A673 (cell line): Measurements from ENCODE around the gene TRAF6. TPM values are rescaled to one million over a fixed set of nuclear protein-coding genes. Genes with fewer than 3 reads are reported as not detected.

Experiments used
- BruUV-seq: library from RNA; stranded (reverse); fragments of 400-500 nt; replicated peaks from 2 replicates; lab custom pipeline; 2021; lab: Mats Ljungman, UMichigan
- CTCF ChIA-PET: fragments of 300-600 bp; sonication (Branson Sonifier 250); formaldehyde crosslinking; loops from one replicate; lab custom pipeline; 2022; ENCODE audit warnings: antibody characterized with exemption; lab: Charles Lee
- POLR2A ChIA-PET: fragments of 300-600 bp; sonication (Branson Sonifier 250); formaldehyde crosslinking; loops from one replicate; lab custom pipeline; 2022; ENCODE audit warnings: antibody characterized with exemption; ENCODE audit not compliant: low non-redundant PET; lab: Charles Lee
- DNase-seq: peaks from one replicate; pipeline ENCODE4 v3.0.0-alpha.2; 2015; ENCODE audit warnings: low spot score
- H3K27ac ChIP-seq: fragments of 200-600 bp; sonication (generic); 2 replicates; pipeline ENCODE4 v1.5.1; 2016; ENCODE audit warnings: mixed run types, low read depth, mild to moderate bottlenecking, mixed read lengths, antibody characterized with exemption, low read length; ENCODE audit not compliant: poor library complexity, severe bottlenecking
- H3K27me3 ChIP-seq: fragments of 200-600 bp; sonication (generic); replicated peaks from 2 replicates; pipeline ENCODE4 v1.6.1; 2017; ENCODE audit warnings: mixed run types, low read depth, mild to moderate bottlenecking, mixed read lengths, antibody characterized with exemption, low read length; ENCODE audit not compliant: insufficient read depth, poor library complexity
- H3K36me3 ChIP-seq: fragments of 200-600 bp; sonication (generic); 2 replicates; pipeline ENCODE4 v1.6.1; 2016; ENCODE audit warnings: mixed run types, mild to moderate bottlenecking, mixed read lengths, antibody characterized with exemption, low read length; ENCODE audit not compliant: insufficient read depth, poor library complexity, severe bottlenecking
- H3K4me1 ChIP-seq: fragments of 200-600 bp; sonication (generic); 2 replicates; pipeline ENCODE4 v1.6.1; 2017; ENCODE audit warnings: mixed run types, mild to moderate bottlenecking, mixed read lengths, antibody characterized with exemption, low read length; ENCODE audit not compliant: insufficient read depth, poor library complexity, severe bottlenecking
- H3K4me3 ChIP-seq: fragments of 200-600 bp; sonication (generic); 2 replicates; pipeline ENCODE4 v1.5.1; 2016; ENCODE audit warnings: low read depth, mixed run types, mild to moderate bottlenecking, mixed read lengths, low read length; ENCODE audit not compliant: poor library complexity, severe bottlenecking
- H3K9me3 ChIP-seq: fragments of 200-600 bp; sonication (generic); 2 replicates; pipeline ENCODE4 v1.6.1; 2016; ENCODE audit warnings: mixed run types, low read depth, mild to moderate bottlenecking, mixed read lengths, antibody characterized with exemption, low read length; ENCODE audit not compliant: poor library complexity, severe bottlenecking
- EZH2 ChIP-seq: fragments of 200-600 bp; sonication (generic); IDR thresholded peaks from 2 replicates; pipeline ENCODE4 v1.6.1; 2017; ENCODE audit warnings: borderline replicate concordance, low read depth, mild to moderate bottlenecking, mixed read lengths, antibody characterized with exemption, low read length; ENCODE audit not compliant: poor library complexity, severe bottlenecking
- intact Hi-C: fragments of 100-400 bp; cut with micrococcal nuclease; formaldehyde crosslinking; loops from one replicate; pipeline ENCODE4 v1.10.0; 2022; ENCODE audit not compliant: unreplicated experiment
- total RNA-seq: library from RNA; stranded (reverse); gene quantifications from 2 replicates; pipeline ENCODE4 v1.2.3, GENCODE V29; 2021
- TF ChIP-seq, protein P1 (sequence below): fragments of 300-800, 200-600 bp; sonication (generic); conservative IDR thresholded peaks from 2 replicates; pipeline ENCODE4 v1.5.1; 2017; ENCODE audit warnings: low read depth, mild to moderate bottlenecking, antibody characterized with exemption, low read length, moderate library complexity, mixed read lengths

TRAF6 gene
- total RNA-seq, 1 experiment from 2014 or later, result 28.6 TPM

DNA sequence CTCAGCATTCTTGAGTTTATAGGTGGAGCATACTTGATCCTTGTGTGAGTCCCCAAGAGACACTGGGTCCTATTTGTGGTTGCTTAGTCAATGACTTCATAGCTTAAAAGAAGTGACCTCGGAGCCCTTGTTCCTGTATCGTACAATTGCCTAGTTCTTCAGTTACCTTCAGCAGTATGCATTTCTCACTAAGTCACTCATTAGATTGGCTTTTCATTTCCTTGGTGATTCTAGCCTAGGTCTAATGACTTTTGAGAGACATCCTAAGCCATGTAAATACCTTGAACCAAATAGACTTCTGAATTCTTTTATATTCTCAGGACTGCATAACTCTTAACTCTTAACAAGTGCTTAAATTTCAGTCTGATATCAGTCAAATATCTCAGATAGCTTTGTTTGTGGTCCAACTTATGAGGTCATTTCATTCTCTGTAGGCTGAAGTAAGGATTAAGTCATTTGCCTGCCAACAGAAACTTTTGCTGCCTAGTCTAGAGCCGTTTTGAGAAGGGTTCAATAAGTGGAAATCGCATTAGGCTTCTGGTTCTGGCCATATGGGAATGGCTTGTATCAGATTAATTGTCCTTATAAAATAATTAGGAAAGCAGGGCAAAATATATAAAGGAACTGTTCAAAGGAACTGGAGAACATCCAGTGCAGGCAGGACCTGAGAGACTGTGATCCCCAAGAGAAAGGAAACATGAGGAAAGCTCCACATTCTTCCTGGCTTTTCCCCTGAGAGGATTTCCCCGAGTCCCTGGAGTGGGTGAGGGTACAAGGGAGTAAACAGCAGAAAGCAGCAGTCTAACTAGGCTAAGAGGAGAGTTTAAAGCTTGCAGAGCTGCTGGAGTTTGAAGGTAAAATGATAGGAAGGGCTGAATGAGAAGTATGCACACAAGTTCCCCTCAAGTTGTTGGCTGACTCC lies 39.9 kb downstream of the TRAF6 start:
- no TSS peak for BruUV-seq
- peaks cover 11% of the 10 kb centered on the region for H3K4me1 ChIP-seq
- ChIA-PET CTCF (interaction anchor here (0.8 to 1.3 kb wide), 2 partner anchors 9 to 23 kb away, joined by 3 to 4 read pairs; no protein-coding TSS in a partner anchor), POLR2A (interaction anchor here (0.6 to 0.7 kb wide), 2 partner anchors 594 to 868 kb away, joined by 3 to 5 read pairs; no protein-coding TSS in a partner anchor)
- H3K36me3 ChIP-seq, result no peaks in the 10 kb centered on the region
- H3K27ac ChIP-seq, result no peak overlapping the region
- intact Hi-C loops, result no loop called here
- H3K4me3 ChIP-seq, result no peak overlapping the region
- DNase-seq, result peak; percentile 54
- no peaks in the 10 kb centered on the region for H3K9me3 ChIP-seq
- H3K27me3 ChIP-seq, result no peaks in the 10 kb centered on the region
- TF ChIP-seq, protein P1, sequence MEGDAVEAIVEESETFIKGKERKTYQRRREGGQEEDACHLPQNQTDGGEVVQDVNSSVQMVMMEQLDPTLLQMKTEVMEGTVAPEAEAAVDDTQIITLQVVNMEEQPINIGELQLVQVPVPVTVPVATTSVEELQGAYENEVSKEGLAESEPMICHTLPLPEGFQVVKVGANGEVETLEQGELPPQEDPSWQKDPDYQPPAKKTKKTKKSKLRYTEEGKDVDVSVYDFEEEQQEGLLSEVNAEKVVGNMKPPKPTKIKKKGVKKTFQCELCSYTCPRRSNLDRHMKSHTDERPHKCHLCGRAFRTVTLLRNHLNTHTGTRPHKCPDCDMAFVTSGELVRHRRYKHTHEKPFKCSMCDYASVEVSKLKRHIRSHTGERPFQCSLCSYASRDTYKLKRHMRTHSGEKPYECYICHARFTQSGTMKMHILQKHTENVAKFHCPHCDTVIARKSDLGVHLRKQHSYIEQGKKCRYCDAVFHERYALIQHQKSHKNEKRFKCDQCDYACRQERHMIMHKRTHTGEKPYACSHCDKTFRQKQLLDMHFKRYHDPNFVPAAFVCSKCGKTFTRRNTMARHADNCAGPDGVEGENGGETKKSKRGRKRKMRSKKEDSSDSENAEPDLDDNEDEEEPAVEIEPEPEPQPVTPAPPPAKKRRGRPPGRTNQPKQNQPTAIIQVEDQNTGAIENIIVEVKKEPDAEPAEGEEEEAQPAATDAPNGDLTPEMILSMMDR, result no peak
- TF ChIP-seq EZH2, result no peak

DNA sequence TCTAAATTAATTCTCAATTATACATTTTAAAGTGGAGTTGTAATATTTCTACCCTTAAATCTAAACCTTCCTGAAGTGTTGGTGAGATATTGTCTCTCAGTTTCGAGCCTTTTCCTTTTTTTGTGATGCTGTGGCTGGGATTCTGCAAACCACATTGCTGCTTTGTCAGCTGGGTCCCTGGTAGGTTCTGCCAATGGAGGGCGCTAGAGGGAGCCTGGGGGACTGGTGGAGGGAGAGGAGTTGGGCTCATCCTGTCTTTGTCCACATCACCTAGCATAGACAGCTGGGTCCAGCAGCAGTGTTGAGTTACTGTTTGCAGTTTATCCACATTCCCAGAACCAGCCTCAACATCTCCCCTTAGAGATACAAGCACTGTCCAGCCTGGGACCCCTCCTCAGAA lies 41.0 kb downstream of the TRAF6 start:
- Histone ChIP-seq H3K27ac (no peak overlapping the region), H3K36me3 (no peaks in the 10 kb centered on the region), H3K4me1 (peaks cover 11% of the 10 kb centered on the region), H3K27me3 (no peaks in the 10 kb centered on the region), H3K9me3 (no peaks in the 10 kb centered on the region), H3K4me3 (no peak overlapping the region)
- CTCF ChIA-PET, result interaction anchor here (1.0 kb wide), 1 partner anchor 192 kb away, joined by 3 read pairs; no protein-coding TSS in a partner anchor
- DNase-seq, result peak; percentile 61
- no TSS peak for BruUV-seq
- POLR2A ChIA-PET, result no interaction called here
- intact Hi-C loops, result no loop called here
- TF ChIP-seq, protein P1, result peak; percentile 64
- no peak for TF ChIP-seq EZH2

DNA sequence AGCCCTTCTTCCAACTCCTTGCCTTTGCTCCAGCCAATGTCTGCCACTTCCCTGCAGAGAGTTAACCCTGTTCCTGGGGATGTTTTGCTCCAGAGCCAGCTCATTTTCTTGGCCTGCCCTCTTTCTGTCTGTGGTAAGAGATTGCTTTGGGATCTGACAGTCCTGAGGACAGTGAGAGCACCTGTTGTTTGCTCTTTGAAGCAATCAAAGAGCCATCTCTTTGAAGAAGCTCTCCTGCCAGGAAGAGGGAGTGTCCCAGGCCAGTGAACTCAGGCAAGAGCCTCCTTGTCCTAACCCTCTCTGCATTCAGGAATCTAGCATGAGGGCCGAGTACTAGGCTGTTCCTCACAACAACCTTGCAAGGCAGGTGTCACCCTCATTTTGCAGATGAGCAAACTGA lies 42.2 kb downstream of the TRAF6 start:
- TF ChIP-seq, protein P1, result no peak
- TF ChIP-seq EZH2, result no peak
- no peak overlapping the region for H3K4me3 ChIP-seq
- no peak for DNase-seq
- ChIA-PET CTCF (interaction anchor here (0.7 to 1.7 kb wide), 2 partner anchors 11 to 175 kb away, joined by 3 to 5 read pairs; no protein-coding TSS in a partner anchor), POLR2A (interaction anchor here (0.6 kb wide), 1 partner anchor 123 kb away, joined by 3 read pairs; no protein-coding TSS in a partner anchor)
- H3K36me3 ChIP-seq, result no peaks in the 10 kb centered on the region
- H3K27me3 ChIP-seq, result no peaks in the 10 kb centered on the region
- H3K27ac ChIP-seq, result no peak overlapping the region
- H3K9me3 ChIP-seq, result no peaks in the 10 kb centered on the region
- intact Hi-C loops, result no loop called here
- peaks cover 11% of the 10 kb centered on the region for H3K4me1 ChIP-seq
- no TSS peak for BruUV-seq
